GM13976 (cell line): ENCODE results near the gene ALS2CL.

ENCODE experiments used
- DNase-seq: peaks from one replicate; pipeline ENCODE4 v3.0.0; 2012; ENCODE audit warnings: low spot score
- in situ Hi-C: fragments of 300-500 bp; cut with MboI; formaldehyde crosslinking; loops from one replicate; pipeline ENCODE4 v1.12.0; 2022; ENCODE audit warnings: low sequenced_read_pairs, mixed read lengths, inconsistent platforms; ENCODE audit not compliant: unreplicated experiment
- TF ChIP-seq, protein P1 (sequence below): IDR thresholded peaks from 2 replicates; pipeline ENCODE4 v1.5.1; 2012; ENCODE audit warnings: borderline replicate concordance, mild to moderate bottlenecking; ENCODE audit not compliant: insufficient read depth; ENCODE audit errors: extremely low read depth, missing control alignments, control extremely low read depth

The ALS2CL gene

DNA sequence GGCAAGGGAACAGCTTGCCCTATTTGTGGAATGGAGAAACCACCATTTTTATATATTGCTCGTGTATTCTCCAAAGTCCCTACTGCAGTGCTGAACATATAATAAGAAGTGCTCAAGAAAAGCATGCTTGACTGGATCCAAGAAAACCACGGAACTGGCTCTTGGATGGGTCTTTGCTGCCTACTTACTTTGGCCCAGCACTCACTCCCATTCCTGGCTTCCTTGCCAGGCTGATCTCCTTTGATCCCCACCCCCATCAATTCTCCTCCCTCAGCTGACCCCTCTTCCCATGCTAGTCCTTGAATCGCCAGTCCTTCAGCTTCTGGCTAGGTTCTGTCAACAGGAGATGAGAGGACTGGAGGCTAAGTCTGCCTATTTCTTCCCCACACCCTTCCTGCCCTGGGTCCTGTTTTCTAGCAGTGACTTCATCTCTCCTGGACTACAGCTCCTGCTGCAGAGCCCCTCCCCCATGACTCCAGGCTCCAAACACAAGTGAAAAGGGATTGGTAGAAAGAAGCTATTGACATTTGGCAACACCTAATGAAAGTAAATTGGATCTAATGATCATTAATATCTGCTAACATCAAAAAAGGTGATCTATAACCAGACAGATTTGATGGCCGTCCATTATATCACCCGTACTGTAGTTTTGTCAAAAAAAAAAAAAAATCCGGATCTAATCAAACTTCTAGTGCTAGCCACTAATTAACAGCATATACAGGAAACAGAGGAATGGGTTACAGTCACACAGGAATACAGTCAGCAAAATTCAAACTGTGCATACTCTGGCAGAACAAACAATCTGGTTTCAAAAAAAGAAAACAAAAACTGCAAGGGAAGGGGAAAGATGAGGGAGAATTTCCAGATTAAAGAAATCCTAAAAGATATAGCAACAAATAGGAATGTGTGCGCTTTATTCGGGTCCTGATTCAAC, 73.4 kb downstream of the ALS2CL start:
- in situ Hi-C loops = no loop called here
- DNase-seq = no peak
- TF ChIP-seq, protein P1, sequence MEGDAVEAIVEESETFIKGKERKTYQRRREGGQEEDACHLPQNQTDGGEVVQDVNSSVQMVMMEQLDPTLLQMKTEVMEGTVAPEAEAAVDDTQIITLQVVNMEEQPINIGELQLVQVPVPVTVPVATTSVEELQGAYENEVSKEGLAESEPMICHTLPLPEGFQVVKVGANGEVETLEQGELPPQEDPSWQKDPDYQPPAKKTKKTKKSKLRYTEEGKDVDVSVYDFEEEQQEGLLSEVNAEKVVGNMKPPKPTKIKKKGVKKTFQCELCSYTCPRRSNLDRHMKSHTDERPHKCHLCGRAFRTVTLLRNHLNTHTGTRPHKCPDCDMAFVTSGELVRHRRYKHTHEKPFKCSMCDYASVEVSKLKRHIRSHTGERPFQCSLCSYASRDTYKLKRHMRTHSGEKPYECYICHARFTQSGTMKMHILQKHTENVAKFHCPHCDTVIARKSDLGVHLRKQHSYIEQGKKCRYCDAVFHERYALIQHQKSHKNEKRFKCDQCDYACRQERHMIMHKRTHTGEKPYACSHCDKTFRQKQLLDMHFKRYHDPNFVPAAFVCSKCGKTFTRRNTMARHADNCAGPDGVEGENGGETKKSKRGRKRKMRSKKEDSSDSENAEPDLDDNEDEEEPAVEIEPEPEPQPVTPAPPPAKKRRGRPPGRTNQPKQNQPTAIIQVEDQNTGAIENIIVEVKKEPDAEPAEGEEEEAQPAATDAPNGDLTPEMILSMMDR = no peak
